Chondrocyte (in vitro differentiated cells): ENCODE measurements around the gene GALNT17. TPM values are rescaled to one million over a fixed set of nuclear protein-coding genes. Genes with fewer than 3 reads are reported as not detected.

Source experiments
- DNase-seq: peaks from one replicate; pipeline ENCODE4 v3.0.0; 2021; ENCODE audit warnings: mixed read lengths, low spot score
- H3K27ac Mint-ChIP-seq: one replicate; pipeline ENCODE4 v1.8.0; 2021; ENCODE audit warnings: mild to moderate bottlenecking, moderate library complexity, mixed read lengths; ENCODE audit not compliant: unreplicated experiment
- H3K27me3 Mint-ChIP-seq: 2 replicates; pipeline ENCODE4 v1.8.0; 2021; ENCODE audit warnings: low read depth, mixed read lengths
- H3K36me3 Mint-ChIP-seq: 2 replicates; pipeline ENCODE4 v1.8.0; 2021; ENCODE audit warnings: low read depth, mixed read lengths
- H3K4me1 Mint-ChIP-seq: 2 replicates; pipeline ENCODE4 v1.8.0; 2021; ENCODE audit warnings: low read depth, mild to moderate bottlenecking, mixed read lengths
- H3K4me3 Mint-ChIP-seq: one replicate; pipeline ENCODE4 v1.8.0; 2021; ENCODE audit warnings: mild to moderate bottlenecking, moderate library complexity, mixed read lengths; ENCODE audit not compliant: unreplicated experiment
- H3K9me3 Mint-ChIP-seq: 2 replicates; pipeline ENCODE4 v1.8.0; 2021; ENCODE audit warnings: low read depth, mixed read lengths
- CTCF ChIP-seq: fragments of 200-600 bp; sonication (generic); IDR thresholded peaks from 2 replicates; pipeline ENCODE4 v1.5.0; 2021; ENCODE audit warnings: antibody characterized with exemption, mild to moderate bottlenecking, moderate library complexity
- total RNA-seq: library from RNA; stranded (reverse); gene quantifications from 3 replicates; pipeline ENCODE4 v1.2.1, GENCODE V29; 2021

GALNT17 gene
- total RNA-seq, 1 donor from 2014 or later = 24.4 TPM

GRCh38 chr7:71491336-71491735 is 359.4 kb downstream of the GALNT17 start:
- Mint-ChIP-seq H3K4me1 (peaks cover 15% of the 10 kb centered on the region), H3K4me3 (no peak overlapping the region)

GRCh38 chr7:71495828-71496227 is 363.9 kb downstream of the GALNT17 start:
- DNase-seq = no peak
- H3K27me3 Mint-ChIP-seq = no peaks in the 10 kb centered on the region
- H3K4me3 Mint-ChIP-seq = no peak overlapping the region
- H3K36me3 Mint-ChIP-seq = peaks cover 7% of the 10 kb centered on the region
- peaks cover 6% of the 10 kb centered on the region for H3K4me1 Mint-ChIP-seq
- no peaks in the 10 kb centered on the region for H3K9me3 Mint-ChIP-seq
- no peak for TF ChIP-seq CTCF
- no peak overlapping the region for H3K27ac Mint-ChIP-seq

More at GRCh38 chr7:71491336-71491735, 359.4 kb downstream of the GALNT17 start:
- no peak for TF ChIP-seq CTCF
- no peaks in the 10 kb centered on the region for H3K9me3 Mint-ChIP-seq
- H3K27ac Mint-ChIP-seq = no peak overlapping the region
- no peak for DNase-seq
- H3K36me3 Mint-ChIP-seq = peaks cover 2% of the 10 kb centered on the region
- H3K27me3 Mint-ChIP-seq = no peaks in the 10 kb centered on the region

- Mint-ChIP-seq H3K4me1 (peaks cover 6% of the 10 kb centered on the region), H3K4me3 (no peak overlapping the region), H3K9me3 (no peaks in the 10 kb centered on the region), H3K36me3 (peaks cover 12% of the 10 kb centered on the region), H3K27ac (no peak overlapping the region), H3K27me3 (no peaks in the 10 kb centered on the region)
- TF ChIP-seq CTCF = no peak
- DNase-seq = no peak
Measured at GRCh38 chr7:71497256-71497946, 365.5 kb downstream of the GALNT17 start.

- H3K4me1 Mint-ChIP-seq = peaks cover 6% of the 10 kb centered on the region
Measured at GRCh38 chr7:71498381-71498780, 366.4 kb downstream of the GALNT17 start.

More at GRCh38 chr7:71498381-71498780, 366.4 kb downstream of the GALNT17 start:
- TF ChIP-seq CTCF = no peak
- peaks cover 12% of the 10 kb centered on the region for H3K36me3 Mint-ChIP-seq
- H3K27me3 Mint-ChIP-seq = no peaks in the 10 kb centered on the region
- no peak overlapping the region for H3K27ac Mint-ChIP-seq
- no peak overlapping the region for H3K4me3 Mint-ChIP-seq
- H3K9me3 Mint-ChIP-seq = no peaks in the 10 kb centered on the region
- no peak for DNase-seq
